GM18868 (cell line): ENCODE measurements around the gene SLC25A25.
A peak's percentile ranks its signal among the peaks of the same experiment; 100 is the strongest.
"Not testable (repeated sequence)": the region's sequence is repeated elsewhere in the genome, so short reads cannot be mapped to it uniquely, and the experiment has no call there.

Experiments
- ATAC-seq: cut with Tn5 transposase; IDR thresholded peaks from one replicate; pipeline ENCODE4 v1.9.1; 2021; ENCODE audit warnings: mild to moderate bottlenecking, moderate library complexity; ENCODE audit not compliant: unreplicated experiment

SLC25A25 gene

DNA sequence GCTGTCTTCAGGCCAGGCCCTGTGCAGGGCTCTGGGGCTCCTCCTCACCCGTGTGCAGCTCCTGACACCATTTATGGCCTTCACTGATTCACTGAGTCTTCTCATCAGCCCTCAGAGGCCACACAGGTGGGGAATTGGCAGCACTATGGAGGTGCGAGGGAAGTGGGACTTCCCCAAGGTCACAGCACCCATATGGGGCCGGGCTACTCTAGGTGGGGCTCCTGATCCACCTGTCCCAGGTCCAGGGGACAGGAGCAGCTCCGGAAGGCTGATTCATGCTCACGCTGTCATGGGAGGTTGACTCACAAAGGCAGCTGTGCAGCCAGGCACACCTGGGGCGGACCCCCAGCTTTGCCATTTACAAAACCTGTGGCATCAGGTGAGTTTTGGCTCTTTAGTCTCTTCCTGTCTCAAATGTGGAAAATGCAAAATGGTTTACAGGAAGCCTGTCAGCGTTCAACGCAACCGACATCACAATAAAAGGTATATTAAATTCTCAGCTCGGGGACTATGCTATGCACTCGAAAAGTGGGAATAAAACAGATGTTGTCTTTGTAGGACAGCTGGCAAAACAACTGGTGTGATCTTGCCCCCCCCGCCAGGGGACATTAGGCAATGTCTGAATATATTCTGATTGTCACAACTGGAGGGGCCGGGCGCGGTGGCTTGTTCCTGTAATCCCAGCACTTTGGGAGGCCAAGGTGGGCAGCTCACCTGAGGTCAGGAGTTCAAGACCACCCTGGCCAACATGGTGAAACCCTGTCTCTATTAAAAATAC lies 15.9 kb upstream of the SLC25A25 start:
- no peak for ATAC-seq

DNA sequence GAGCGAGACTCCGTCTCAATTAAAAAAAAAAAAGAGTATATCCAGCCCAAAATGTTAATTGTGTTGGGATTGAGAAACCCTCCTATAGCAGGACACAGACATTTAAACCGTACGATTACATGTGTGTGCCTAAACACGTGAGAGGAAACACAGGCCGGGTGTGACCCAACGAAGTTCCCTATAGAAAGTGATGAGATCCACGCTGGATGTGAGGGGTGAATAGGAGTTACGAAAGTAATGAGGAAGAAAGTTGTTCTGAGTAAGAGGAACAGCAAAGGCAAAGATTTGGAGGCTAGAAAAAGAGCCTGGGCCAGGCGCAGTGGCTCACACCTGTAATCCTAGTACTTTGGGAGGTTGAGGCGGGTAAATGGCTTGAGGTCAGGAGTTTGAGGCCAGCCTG lies 14.5 kb upstream of the SLC25A25 start:
- no peak for ATAC-seq

DNA sequence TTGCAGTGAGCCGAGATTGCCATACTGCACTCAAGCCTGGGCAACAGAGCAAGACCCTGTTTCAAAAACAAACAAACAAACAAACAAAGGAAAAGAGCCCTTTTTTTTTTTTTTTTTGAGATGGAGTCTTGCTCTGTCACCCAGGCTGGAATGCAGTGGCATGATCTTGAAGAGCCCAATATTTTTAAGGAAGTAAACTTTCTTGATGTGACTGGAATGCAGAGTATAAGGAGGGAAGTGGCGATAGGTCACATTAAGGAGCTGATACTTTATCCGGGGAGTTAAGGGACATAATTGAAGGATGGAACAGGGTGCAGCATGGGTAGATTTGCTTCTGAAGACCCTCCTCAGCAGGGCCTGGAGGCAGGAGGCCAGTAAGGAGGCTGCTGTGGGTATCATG lies 13.9 kb upstream of the SLC25A25 start:
- ATAC-seq, result no peak

DNA sequence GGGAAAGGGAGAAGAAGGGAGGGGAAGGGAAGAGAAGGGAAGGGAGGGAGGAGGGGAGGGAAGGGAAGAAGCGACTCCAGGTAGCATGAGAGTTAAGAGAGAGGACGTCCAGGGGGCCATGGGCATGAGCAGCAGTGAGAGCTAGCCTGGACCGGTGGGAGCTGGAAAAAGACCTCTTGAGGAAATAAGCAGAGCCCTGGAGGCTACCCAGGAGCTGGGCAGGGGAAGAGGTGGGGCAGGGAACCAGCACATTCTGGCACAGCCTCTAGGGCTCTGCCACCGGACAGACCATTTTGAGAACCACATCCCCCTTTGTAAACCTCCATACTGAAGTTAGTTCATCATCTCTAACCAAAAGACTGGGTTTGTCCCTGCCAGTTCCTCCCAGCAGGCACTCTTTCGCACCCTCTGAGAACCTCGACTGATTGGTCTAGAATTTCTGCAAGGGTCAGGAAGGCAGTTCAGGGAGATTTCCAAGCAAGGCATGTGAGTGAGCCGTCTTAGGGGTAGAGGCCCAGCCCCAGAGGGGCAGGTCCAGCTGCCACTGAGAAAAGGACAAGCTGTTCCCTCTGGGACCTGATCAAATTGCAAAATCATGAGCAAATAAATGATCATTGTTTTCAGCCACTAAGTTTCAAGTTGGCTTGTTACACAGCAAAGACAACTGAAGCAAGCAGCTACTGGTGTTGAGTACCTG lies 12.5 kb upstream of the SLC25A25 start:
- no peak for ATAC-seq

DNA sequence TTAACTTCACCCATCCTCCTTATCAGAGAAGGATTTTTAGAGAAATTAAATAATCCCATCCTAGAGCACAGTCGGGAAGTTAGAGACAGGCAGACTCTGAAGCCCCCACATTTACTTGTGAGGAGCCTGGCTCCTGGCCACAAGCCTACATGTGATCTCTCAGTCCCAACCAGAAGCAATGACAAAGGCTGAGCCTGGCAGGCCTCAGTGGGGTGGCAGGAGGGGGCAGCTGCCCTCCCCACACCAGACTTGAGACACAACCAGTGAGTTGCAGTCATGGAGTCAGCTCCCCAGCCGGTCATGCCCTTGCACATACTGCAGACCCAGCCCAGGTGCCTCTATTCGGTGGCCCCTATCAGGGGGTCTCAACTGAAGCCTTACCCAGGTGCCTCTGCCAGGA lies 11.9 kb upstream of the SLC25A25 start:
- ATAC-seq, result no peak

DNA sequence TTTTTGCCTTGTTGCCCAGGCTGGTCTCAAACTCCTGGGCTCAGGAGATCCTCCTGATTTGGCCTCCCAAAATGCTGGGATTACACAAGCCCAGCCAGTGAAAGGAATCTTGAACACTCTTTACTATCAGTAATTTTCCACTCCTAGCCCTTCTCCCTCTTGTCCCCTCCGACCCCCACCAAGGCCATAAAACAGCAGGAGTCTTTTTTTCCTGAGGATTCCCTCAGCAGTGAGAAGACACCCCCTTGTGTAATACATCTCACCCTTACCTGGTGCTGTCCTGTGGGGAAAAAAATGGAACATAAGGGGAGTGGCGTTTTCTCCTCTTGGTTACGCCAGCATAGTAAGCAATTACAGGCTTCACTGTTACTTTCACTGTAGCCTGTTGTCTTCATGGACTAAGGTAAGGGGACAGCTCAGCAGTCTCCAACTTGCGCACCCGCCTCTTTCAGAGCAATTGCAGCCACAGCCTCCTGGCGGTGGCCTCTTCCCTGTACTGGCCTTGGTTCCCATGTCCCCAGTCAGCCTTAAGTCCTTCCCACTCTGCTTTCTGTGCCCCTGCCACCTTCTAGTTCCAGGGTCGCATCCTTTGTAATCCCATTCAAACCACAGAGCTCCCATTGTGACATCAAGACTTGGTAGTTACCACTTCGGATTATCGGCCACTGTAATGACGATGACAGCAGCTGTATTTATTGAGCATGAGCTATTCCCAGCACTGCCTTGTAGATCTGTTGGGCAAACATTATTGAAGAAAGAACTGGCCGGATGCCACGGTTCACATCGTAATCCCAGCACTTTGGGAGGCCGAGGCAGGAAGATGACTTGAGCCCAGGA lies 10.9 kb upstream of the SLC25A25 start:
- ATAC-seq, result no peak

DNA sequence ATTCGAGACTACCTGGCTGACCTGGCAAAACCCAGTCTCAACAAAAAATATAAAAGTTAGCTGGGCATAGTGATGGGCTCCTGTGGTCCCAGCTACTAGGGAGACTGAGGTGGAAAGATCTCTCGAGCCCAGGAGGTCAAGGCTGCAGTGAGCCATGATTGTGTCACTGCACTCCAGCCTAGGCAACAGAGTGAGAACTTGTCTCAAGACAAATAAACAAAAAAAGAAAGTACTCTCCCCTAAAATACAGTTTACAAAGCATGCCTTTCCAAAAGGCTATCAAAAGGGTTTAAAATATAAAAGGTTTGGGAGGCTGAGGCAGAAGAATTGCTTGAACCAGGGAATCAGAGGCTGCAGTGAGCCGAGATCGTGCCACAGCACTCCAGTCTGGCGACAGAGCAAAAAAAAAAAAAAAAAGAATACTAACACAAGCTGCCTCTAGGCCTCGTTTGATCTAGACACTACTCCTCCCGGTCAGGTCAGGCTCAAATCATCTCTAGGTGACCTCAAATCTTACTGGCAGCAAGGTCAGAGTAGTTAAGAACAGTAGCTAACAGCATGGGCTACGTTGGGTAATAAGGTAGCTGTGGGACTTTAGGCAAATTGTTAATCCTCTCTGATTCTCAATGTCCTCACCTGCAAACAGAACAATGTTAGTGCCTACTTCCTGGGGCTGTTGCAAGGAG lies 10.2 kb upstream of the SLC25A25 start:
- ATAC-seq, result no peak

DNA sequence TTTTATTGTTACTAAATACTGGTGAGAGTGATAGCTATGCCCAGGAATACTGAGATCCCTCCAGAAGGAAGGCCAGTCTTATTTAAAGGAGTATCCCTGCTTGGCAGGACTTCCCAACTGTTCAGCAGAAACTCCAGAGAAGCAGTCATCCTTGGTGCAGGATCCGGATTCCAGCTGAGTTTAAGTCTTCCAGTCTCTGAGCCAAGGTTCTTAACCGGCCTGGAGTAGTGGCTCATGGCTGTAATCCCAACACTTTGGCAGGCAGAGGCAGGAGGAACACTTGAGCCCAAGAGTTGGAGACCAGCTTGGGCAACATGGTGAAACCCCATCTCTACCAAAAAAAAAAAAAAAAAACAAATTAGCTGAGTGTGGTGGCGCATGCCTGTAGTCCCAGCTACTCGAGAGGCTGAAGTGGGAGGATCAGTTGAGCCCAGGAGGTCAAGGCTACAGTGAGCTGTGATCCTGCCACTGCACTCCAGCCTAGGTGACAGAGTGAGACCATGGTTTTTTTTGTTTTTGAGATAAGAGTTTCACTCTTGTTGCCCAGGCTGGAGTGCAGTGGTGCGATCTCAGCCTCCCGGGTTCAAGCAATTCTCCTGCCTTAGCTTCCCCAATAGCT lies 8.6 kb upstream of the SLC25A25 start:
- no peak for ATAC-seq

DNA sequence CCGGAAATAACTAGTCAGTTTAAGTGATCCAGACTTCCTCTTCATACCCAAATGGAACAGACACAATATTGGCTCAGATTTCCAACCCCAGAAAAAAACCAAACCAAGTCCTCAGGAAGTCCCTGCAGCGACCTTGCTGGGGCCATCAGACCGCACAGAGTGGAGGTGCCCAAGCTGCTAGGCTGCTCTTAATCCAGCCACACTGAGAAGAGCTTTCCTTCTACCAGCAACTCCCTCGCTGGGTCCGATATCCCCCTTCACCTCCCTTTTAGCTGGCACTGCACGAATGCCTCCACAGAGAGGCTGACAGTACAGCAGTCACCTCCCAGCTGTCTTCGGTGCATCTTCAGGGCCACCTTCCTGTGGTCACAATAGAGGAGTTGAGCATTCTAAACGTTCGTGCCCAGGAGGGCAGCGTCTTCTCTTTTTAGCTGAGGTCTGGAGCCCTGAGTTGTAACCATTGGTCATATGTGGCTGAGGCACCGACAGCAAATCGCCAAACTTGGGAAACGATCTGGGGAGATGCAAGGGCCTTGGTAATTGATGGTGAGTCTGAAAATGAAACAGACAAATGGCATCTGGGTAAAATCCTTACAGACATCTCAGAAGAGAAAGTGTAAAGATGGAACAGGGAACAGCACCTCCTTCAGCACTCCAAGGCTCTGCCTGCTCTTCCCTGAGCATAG lies 6.6 kb upstream of the SLC25A25 start:
- ATAC-seq, result no peak

DNA sequence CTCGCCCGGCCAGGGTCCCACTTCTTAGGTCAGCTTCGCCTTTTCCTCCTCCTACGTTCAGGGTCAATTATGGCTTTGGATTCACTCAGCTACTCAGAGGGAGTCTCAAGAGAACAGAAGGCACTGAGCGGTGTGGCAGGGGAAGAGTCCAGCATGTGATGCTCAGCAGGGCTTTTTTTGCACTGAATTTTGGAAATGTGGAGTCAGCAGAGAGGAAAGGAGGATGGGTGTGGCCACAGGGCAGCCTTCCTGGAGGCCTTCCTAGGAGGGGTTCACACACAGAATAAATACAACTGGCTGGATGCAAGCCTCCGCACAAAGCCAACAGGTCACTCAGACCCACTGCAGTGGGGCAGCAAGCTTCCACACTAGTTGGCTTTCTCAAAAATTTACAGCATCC lies 5.8 kb upstream of the SLC25A25 start:
- no peak for ATAC-seq

DNA sequence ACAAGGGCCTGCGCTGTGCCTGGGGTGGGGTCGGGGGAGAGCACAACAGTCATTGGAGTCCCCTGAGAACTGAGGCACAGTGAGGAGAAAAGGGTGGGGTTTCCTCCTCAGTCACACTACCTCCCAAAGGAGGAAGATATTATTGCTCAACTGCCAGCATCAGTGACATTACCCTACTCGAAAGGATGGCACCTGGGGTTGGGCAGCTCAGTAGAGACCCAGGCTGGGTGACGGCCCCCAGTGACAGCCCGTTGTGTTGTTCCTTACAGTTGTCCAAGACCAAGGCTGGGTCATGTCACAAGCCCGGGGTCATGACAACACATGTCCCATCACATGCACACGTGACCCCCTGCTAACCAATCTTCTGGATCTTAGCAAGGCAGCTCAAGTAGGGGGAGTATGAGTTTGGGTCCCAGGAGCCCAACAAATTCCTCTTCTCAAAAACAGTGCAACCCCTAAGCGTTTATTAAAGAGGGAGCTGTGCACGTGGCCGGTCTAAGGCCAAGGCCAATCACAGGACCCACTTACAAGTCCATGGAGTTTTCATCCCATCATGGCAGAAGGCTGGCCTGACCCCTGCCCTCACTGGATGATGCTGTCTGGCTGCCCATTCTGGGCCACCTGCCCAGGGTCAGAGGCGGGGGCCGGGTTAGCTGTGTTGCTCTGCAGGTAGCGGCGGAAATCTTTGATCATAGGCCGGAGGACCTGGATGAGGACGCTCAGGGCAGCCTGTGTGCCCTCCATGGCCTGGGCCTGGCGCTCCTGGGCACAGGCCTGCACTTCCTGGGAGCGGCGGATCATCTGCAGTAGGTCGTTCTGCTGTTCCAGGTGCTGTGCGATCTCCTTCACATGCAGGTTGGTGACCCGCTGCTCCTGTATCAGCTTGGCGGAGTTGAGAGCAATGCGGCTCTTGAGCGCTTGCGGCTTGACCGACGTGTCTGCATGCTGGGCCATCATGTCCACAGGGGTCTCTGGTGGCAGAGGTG lies 4.9 kb upstream of the SLC25A25 start:
- no peak for ATAC-seq

DNA sequence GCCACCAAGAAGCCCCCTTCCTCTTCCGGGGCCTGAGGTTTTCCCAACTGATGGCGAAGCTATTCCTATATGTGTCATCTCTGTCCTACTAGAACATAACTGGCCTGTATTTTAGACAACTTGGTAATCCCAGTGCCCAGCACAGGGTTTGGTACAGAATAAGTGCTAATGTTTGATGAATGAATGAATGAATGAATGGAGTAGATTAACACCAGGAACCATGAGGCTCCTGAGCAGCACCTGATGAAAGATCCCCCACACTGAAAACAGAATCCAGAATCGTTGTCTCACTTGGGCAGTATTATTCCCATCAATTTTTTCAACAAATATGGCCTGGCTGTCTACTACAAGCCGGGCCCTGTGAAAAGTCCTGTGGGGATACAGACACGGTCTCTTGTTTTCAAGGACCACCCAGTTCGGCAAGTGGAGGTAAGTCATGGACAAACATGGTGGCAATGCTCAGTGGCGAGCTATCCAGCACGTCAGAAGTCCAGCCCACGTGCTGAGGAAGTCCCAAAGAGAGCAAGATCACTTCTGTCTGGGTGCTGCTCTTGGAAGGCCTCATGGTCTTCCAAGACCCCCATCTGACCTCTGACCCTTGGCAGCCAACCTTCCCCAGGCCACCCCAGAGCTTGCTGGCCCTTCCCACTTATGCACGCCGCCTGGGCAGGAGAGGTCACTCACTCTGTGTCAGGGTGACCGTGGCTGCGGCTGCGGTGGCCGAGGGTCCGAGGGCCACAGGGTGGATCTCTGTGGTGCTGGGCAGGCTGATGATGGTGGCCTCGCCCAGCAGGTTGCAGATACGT lies 1.9 kb upstream of the SLC25A25 start:
- no peak for ATAC-seq

DNA sequence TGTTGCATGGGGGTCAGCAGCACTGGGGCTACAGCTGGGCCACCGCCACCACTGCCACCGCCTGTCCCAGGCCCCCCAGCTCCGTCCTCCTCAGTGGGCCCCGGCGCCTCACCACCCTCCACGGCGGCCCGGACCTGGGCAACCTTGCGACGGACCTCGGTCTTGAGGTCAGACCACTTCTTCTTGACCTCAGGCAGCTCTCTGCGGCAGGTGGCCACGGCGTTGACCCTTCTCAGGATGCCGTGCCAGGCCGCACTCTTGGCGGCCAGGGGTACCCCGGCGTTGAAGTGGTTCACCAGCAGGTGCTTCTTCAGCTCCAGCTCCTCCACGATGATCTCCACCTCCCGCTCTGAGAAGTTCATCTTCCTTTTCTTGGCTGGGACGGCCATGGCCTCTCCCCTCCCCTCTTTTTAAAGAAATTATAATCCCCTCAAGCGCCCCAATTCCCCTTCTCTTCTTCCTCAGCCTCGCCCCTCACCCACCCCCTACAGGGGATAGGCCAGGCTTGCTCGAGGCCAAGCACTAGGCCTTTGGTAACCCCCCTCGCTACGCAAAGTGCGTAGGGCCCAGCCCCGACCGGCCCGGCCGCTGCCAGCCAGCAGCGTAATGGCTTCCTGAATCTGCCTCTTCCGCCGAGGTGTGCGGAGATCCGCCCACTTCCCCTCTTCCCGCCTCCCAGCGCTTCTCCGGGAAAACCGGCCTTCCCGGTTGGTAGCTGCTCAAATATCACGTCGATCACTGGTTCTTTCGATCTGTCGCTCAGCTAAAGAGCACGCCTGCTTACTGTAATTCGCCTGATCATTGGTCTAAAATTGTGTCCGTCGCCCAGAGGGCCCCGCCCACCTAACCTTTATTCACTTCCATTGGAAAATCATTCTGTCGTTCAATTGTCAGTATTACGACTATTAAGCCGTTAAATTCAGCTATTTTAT lies 1.1 kb upstream of the SLC25A25 start, which contains the start of gene NAIF1:
Gene NAIF1, minus strand, starts transcription at position 608 of the 932 bp plus-strand sequence. Its CDS starts 219 bp downstream, at position 389.
- ATAC-seq, result peak; percentile 64

DNA sequence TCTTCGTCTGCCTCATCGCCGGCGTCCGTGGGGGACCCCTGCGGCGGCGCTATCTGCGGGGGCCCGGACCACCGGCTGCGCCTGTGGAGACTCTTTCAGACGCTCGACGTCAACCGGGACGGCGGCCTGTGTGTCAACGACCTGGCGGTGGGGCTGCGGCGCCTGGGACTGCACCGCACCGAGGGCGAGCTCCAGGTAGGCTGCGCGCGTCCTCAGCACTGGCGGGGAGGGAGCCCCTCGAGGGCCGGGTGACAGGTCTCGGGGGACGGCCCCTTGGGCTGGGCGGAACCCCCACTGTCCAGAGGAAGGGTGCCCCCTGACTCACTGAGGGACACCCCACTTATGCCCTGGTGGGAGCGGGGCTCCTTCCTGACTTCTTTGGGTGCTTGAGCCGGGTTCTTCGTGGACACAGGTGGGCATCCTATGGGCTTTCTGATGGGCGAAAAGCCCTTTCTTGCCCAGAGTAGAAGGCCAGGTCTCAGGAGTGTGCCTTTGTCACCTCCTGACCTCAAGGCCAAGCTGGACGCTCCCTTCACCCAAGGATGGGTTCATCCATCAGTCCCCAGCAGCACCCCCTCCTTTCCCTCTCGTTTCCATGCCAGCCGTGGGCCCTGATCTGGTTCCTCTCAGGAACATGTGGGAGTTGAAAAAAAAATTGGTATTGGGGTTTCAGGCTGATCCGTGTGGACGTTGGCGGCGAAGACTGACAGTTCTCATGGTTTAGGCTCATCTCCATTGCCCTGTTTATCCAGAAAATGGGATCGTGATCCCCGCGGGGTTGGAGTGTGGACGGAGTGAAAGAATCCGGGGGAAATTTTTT lies 564 bp downstream of the SLC25A25 start:
- no peak for ATAC-seq

DNA sequence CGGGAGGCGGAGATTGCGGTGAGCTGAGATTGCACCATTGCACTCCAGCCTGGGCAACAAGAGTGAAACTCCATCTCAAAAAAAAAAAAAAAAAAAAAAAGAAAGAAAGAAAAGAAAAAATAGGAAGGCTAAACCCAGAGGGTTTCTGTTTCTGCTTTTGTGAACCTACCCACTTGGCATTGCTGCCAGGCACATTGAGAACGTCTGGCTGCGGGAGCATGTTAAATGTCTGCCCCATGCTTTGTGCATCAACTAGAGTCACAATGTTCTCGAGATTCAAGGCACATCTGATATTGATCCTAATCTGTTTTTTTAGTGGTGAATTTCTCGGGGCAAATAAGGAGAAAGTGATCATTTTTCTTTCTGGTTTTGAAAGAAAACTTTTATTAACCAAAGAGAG lies 2.8 kb downstream of the SLC25A25 start:
- ATAC-seq, result no peak

DNA sequence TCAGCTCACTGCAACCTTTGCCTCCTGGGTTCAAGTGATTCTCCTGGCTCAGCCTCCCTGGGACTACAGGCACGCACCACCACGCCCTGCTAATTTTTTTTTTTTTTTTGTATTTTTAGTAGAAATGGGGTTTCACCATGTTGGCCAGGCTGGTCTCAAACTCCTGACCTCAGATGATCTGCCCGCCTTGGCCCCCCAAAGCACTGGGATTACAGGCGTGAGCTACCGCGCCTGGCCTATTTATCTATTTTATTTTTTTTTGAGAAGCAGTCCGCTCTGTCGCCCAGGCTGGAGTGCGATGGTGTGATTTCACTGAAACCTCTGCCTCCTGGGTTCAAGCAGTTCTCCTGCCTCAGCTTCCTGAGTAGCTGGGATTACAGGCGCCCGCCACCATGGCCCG lies 3.4 kb downstream of the SLC25A25 start:
- ATAC-seq, result not testable (repeated sequence)
